AG04450 (cell line): ENCODE measurements around the gene UBE2Z. TPM values are rescaled to one million over a fixed set of nuclear protein-coding genes. Genes with fewer than 3 reads are reported as not detected.
"Not testable (repeated sequence)": the region's sequence is repeated elsewhere in the genome, so short reads cannot be mapped to it uniquely, and the experiment has no call there.

Experiments used
- CTCF ChIA-PET: fragments of 300-600, 350-600 bp; formaldehyde crosslinking; extraction: SDS; loops from one replicate; lab custom pipeline; 2022; ENCODE audit warnings: antibody characterized with exemption, inconsistent platforms; lab: Charles Lee
- POLR2A ChIA-PET: fragments of 350-600 bp; formaldehyde crosslinking; extraction: SDS; loops from one replicate; lab custom pipeline; 2021; ENCODE audit warnings: antibody characterized with exemption, inconsistent platforms; lab: Yijun Ruan, JAX
- DNase-seq: peaks from one replicate; pipeline ENCODE4 v3.0.0-alpha.2; 2011; ENCODE audit warnings: low read depth, low spot score
- H3K27ac ChIP-seq: one replicate; pipeline ENCODE4 v1.5.1; 2012; ENCODE audit warnings: low read depth, low read length, control low read depth
- H3K27me3 ChIP-seq: one replicate; pipeline ENCODE4 v1.6.0; 2012; ENCODE audit warnings: low read length; ENCODE audit not compliant: control insufficient read depth, insufficient read depth
- H3K4me3 ChIP-seq: 2 replicates; pipeline ENCODE4 v1.5.1; 2011; ENCODE audit warnings: mild to moderate bottlenecking, low read depth, low read length, control low read depth
- H3K9me3 ChIP-seq: 2 replicates; pipeline ENCODE4 v1.5.1; 2012; ENCODE audit warnings: low read length; ENCODE audit not compliant: control insufficient read depth, insufficient read depth
- polyA plus RNA-seq: library from polyadenylated mRNA; depleted of rRNA; stranded (reverse); fragments of >200 nt; gene quantifications from 2 replicates; pipeline ENCODE4 v1.2.3, GENCODE V29; 2011
- TF ChIP-seq, protein P1 (sequence below): IDR thresholded peaks from 2 replicates; pipeline ENCODE4 v1.5.1; 2011; ENCODE audit warnings: low read depth, low read length, control low read depth, inconsistent platforms

The UBE2Z gene
- polyA plus RNA-seq, 1 experiment: 178 TPM

- H3K9me3 ChIP-seq: no peaks in the 10 kb centered on the region
- CTCF ChIA-PET: interaction anchor here (0.6 to 1.3 kb wide), 3 partner anchors 72 to 86 kb away, joined by 3 read pairs; no protein-coding TSS in a partner anchor
- no peaks in the 10 kb centered on the region for H3K27me3 ChIP-seq
- peak within 1 kb of the TSS; percentile 91 for H3K27ac ChIP-seq
- POLR2A ChIA-PET: interaction anchor here (0.6 to 1.9 kb wide), 11 partner anchors 16 to 202 kb away, joined by 3 to 25 read pairs (median 4); partner anchors contain the start of genes ATP5MC1, GIP and IGF2BP1
- H3K4me3 ChIP-seq: peak within 1 kb of the TSS; percentile 95
- DNase-seq: peak; percentile 69
- TF ChIP-seq, protein P1, sequence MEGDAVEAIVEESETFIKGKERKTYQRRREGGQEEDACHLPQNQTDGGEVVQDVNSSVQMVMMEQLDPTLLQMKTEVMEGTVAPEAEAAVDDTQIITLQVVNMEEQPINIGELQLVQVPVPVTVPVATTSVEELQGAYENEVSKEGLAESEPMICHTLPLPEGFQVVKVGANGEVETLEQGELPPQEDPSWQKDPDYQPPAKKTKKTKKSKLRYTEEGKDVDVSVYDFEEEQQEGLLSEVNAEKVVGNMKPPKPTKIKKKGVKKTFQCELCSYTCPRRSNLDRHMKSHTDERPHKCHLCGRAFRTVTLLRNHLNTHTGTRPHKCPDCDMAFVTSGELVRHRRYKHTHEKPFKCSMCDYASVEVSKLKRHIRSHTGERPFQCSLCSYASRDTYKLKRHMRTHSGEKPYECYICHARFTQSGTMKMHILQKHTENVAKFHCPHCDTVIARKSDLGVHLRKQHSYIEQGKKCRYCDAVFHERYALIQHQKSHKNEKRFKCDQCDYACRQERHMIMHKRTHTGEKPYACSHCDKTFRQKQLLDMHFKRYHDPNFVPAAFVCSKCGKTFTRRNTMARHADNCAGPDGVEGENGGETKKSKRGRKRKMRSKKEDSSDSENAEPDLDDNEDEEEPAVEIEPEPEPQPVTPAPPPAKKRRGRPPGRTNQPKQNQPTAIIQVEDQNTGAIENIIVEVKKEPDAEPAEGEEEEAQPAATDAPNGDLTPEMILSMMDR: no peak
Observed at GRCh38 chr17:48944515-48945260, 36.5 kb downstream of the UBE2Z start, which contains the start of gene SNF8. Gene SNF8 (minus strand): TSS chr17:48944842. CDS start chr17:48944734, 108 bp downstream.

DNA sequence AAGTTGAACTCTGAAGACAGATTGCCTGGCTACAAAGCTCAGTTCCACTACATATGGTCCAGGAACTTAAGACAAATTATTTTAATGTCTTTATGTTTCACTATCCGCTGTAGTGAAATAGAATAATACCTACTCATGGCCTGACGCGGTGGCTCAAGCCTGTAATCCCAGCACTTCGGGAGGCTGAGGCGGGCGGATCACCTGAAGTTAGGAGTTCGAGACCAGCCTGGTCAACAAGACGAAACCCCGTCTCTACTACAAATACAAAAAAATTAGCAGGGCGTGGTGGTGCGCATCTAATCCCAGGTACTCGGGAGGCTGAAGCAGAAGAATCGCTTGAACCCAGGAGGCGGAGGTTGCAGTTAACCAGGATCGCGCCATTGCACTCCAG is 37.0 kb downstream of the UBE2Z start:
- not testable (repeated sequence) for H3K9me3 ChIP-seq, DNase-seq, H3K27me3 ChIP-seq
- ChIA-PET CTCF (interaction anchor here (1.1 kb wide), 1 partner anchor 86 kb away, joined by 3 read pairs; no protein-coding TSS in a partner anchor), POLR2A (interaction anchor here (0.6 to 1.9 kb wide), 12 partner anchors 15 to 202 kb away, joined by 3 to 25 read pairs (median 4); partner anchors contain the start of genes ATP5MC1, GIP and IGF2BP1)
- H3K4me3 ChIP-seq: peak overlapping the region; percentile 95
- peak overlapping the region; percentile 91 for H3K27ac ChIP-seq

DNA sequence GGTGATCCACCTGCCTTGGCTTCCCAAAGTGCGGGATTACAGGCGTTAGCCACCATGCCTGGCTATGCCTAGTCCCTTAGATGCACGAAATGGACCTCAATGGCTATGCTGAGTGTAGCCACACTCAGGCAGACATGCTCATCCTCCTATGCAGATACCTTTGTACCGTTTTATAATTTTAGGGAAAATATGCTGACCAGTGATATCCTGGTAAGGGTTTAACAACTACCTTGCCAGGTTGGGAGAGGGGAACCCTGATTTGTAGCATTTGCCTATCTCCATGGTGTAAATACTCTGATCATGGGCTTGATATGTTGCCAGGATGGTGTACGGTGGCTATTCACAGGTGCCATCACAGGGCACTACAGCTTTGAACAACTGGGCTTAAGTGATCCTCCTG is 43.4 kb downstream of the UBE2Z start:
- H3K9me3 ChIP-seq: no peaks in the 10 kb centered on the region
- TF ChIP-seq, protein P1: no peak
- H3K4me3 ChIP-seq: no peak overlapping the region
- POLR2A ChIA-PET: interaction anchor here (0.6 kb wide), 1 partner anchor 43 kb away, joined by 7 read pairs; no protein-coding TSS in a partner anchor
- no peaks in the 10 kb centered on the region for H3K27me3 ChIP-seq
- DNase-seq: no peak
- no peak overlapping the region for H3K27ac ChIP-seq
- CTCF ChIA-PET: no interaction called here

DNA sequence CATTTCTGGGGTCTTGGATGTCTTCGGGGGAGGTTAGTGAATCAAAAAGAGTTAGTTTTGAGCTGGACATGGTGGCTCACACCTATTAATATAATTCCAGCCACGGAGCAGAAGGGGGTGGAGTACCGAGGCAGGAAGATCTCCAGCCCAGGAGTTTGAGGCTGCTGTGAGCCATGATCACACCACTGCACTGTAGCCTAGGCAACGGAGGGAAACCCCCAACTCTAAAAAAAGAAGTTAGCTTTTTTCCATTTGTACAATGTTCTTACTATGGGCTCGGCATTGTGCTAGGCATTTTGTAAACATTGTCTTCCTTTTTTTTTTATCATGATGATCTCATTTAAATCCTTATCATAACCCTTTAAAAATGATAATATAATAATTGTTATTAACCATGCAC is 44.7 kb downstream of the UBE2Z start:
- Histone ChIP-seq H3K9me3 (no peaks in the 10 kb centered on the region), H3K27me3 (no peaks in the 10 kb centered on the region), H3K4me3 (no peak overlapping the region), H3K27ac (no peak overlapping the region)
- CTCF ChIA-PET: interaction anchor here (1.2 to 3.6 kb wide), 4 partner anchors 42 to 79 kb away, joined by 3 to 26 read pairs (median 3); no protein-coding TSS in a partner anchor
- POLR2A ChIA-PET: interaction anchor here (0.6 kb wide), 1 partner anchor 31 kb away, joined by 4 read pairs; no protein-coding TSS in a partner anchor
- DNase-seq: no peak
- TF ChIP-seq, protein P1: no peak

- Histone ChIP-seq H3K4me3 (no peak overlapping the region), H3K27ac (no peak overlapping the region), H3K27me3 (no peaks in the 10 kb centered on the region), H3K9me3 (no peaks in the 10 kb centered on the region)
- CTCF ChIA-PET: interaction anchor here (0.6 to 3.6 kb wide), 5 partner anchors 19 to 86 kb away, joined by 3 to 26 read pairs (median 4); no protein-coding TSS in a partner anchor
- TF ChIP-seq, protein P1: peak; percentile 67
- no peak for DNase-seq
- POLR2A ChIA-PET: interaction anchor here (1.0 kb wide), 1 partner anchor 27 kb away, joined by 4 read pairs; no protein-coding TSS in a partner anchor
Observed at GRCh38 chr17:48954300-48954755, 46.1 kb downstream of the UBE2Z start.
